HG02970 (cell line): ENCODE results near the gene PIK3CD.
"Not testable (repeated sequence)": the region's sequence is repeated elsewhere in the genome, so short reads cannot be mapped to it uniquely, and the experiment has no call there.

Source experiments
- ATAC-seq: cut with Tn5 transposase; IDR thresholded peaks from one replicate; pipeline ENCODE4 v1.9.1; 2021; ENCODE audit warnings: mild to moderate bottlenecking, moderate library complexity, moderate number of reproducible peaks; ENCODE audit not compliant: unreplicated experiment, low FRiP score

PIK3CD gene

DNA sequence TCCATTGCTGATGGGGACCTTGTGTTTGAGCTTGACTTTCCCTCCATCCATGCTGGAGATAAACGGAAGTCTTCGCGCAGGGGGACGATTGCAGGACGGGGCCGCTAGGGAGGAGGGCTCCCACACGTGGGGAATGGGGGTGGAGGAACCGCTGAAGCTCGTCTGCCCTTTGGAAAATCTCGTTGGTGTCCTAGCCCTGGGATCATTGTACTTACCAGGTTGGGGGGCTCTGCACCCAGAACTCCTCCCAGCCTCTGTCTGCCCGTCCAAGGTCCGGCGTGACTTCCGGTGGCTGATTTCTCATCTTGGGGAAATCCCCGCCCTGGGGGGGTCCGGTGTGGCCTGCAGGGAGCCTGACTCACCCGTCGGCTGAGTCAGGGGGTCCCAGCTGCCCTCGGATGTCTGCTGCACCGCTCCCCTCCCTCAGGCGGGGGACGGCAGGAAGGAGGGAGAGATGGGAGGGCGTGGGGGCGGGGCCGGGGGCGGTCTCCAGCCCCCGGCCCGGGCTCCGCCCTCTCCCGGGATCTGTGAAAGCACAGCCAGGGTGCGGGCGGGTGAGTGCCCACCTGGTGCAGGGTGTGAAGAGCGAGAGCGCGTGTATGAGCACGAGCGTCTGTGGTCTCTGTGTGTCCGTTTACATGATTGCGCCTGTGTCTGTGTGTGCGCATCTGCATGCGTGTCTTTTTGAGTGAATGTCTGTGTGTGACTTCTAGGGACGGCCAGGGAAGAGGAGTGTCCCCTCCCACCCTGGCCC lies 35.8 kb downstream of the PIK3CD start:
- peak; percentile 38 for ATAC-seq

- no peak for ATAC-seq
Observed at GRCh38 chr1:9687874-9688582, 36.5 kb downstream of the PIK3CD start.

DNA sequence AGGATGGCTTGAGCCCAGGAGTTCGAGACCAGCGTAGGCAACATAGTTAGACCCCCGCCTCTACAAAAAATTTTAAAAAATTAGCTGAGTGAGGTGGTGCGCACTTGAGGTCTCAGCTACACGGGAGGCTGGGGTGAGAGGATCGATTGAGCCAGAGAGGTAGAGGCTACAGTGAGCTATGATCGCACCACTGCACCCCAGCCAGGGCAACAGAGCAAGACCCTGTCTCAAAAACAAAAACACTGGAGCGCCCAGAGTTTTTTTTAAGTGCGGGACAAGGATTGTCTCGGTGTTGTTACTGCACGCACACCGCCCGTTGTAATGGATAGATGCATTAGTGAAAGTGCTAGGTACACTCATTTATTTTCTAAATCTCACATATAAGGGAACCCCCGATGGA lies 37.1 kb downstream of the PIK3CD start:
- ATAC-seq = no peak

GRCh38 chr1:9689011-9689706 lies 37.6 kb downstream of the PIK3CD start:
- ATAC-seq = peak; percentile 49

DNA sequence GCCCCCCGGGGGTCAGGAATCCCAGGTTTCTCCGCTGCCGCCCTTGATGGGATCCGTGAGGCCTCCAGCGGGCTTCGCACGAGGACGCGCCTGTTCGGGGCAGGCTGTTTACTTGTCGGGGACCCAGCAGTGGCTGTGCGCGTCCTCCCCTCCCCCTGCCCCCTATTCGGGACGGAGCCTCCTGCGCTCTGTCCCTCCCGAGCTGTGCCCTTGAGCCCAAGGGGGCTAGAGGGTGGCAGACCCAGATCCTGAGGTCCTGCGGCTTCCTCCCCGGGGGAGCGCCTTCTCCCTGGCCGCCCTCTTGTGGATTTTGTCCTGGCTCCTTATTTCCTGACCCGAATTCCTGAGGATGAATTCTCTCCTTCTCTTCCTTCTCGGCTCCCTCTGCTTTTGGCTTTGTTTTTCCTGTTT lies 38.4 kb downstream of the PIK3CD start:
- no peak for ATAC-seq

DNA sequence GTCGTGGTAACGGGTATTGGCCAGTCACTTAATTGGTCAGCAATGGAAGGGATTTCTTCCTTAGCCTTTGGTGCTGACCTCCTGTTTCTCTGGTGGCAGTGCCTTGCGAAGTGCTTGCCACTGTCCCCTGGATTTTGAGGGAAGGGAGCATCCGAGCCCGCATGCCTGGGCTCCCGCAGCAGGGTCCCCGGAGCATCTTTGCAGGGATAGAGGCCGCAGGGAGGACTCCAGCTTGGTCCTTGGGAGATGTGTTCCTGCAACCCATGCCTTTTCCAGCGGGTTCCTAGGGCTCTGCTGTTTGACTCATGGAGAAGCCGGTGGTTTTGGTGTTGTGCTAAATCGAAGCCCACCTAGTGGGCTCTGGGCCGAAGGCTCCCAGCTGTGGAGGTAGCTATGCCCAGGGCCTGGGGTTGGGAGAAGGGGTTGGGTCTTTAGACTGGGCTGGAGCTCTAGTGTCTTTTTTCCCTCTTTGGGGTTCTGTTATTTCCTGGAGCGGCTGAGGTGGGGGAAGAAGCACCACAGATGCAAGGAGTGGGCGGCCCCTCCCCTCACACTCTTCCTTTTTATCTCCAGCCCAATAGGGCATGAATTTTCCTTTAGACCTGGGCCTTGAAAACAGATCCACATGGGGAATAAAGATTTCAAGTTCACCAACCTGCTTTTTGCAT lies 39.0 kb downstream of the PIK3CD start:
- no peak for ATAC-seq

DNA sequence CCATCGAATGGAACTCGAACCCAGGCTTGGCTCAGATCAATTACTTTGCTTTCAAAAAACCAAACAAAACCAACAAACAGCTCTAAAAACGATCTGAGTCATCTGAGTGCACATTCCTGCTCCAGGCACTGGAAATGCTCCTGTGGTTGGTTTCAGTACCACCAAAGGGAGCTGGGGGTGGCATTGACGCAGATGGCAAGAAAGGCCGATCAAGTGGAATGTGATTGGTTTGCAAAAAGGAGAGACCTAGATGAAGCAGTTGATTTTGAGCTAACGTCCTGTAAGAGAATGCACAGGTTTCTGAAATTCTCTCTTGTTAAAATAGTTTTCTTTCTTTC lies 39.5 kb downstream of the PIK3CD start:
- no peak for ATAC-seq

- no peak for ATAC-seq
Observed at GRCh38 chr1:9691691-9692090, 40.2 kb downstream of the PIK3CD start.

- no peak for ATAC-seq
Observed at GRCh38 chr1:9696793-9697192, 45.3 kb downstream of the PIK3CD start.

DNA sequence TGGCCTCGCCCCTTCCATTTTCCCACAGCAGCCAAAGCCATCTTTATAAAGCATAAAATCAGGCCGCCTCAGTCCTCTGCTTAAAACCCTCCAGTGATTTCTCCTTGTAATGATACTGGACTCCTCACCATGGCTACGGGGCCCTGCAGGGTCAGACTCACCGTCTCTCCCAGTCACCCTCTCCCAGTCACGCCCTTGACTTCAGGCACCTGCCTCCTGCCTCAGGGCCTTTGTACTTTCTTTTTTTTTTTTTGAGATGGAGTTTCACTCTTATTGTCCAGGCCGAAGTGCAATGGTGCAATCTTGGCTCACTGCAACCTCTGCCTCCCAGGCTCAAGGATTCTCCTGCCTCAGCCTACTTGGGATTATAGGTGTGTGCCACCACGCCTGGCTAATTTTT lies 47.8 kb downstream of the PIK3CD start:
- ATAC-seq = no peak

- ATAC-seq = no peak
Observed at GRCh38 chr1:9700340-9700739, 48.8 kb downstream of the PIK3CD start.

GRCh38 chr1:9701665-9702064 lies 50.1 kb downstream of the PIK3CD start:
- no peak for ATAC-seq

DNA sequence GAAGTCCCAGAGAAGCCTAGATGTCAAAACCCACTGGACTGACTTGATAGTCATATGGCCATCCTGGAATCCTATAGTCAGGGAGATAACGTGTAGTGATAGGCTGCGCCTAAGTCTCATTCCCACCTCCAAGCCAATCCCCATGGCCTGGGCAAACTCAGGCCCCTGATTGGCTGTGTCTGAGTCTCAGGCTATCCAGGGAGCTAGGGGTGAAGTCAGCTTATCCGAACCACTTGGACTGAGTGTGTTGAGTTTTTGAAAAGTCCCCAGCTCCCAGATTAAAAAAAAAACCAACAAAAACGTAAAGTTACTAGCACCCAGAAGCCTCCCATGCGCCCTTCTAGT lies 51.6 kb downstream of the PIK3CD start:
- no peak for ATAC-seq

GRCh38 chr1:9703681-9704080 lies 52.1 kb downstream of the PIK3CD start:
- no peak for ATAC-seq

- ATAC-seq = no peak
Observed at GRCh38 chr1:9705337-9706093, 54.0 kb downstream of the PIK3CD start.

DNA sequence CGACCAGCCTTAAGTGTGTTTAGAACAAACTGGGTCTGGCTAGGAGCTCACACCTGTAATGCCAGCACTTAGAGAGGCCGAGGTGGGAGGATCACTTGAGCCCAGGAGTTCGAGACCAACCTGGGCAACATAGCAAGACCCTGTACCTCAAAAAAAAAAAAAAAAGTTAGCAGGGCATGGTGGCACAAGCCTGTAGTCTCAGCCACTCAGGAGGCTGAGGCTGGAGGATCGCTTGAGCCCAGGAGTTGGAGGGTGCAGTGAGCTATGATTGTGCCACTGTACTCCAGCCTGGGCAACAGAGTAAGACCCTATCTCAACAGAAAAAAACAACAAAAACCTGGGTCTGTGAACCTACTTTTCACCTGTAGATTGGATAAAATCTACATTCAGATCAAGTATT lies 54.6 kb downstream of the PIK3CD start:
- no peak for ATAC-seq

- no peak for ATAC-seq
Observed at GRCh38 chr1:9710037-9710436, 58.5 kb downstream of the PIK3CD start.

GRCh38 chr1:9711466-9712020 lies 60.0 kb downstream of the PIK3CD start:
- ATAC-seq = no peak

DNA sequence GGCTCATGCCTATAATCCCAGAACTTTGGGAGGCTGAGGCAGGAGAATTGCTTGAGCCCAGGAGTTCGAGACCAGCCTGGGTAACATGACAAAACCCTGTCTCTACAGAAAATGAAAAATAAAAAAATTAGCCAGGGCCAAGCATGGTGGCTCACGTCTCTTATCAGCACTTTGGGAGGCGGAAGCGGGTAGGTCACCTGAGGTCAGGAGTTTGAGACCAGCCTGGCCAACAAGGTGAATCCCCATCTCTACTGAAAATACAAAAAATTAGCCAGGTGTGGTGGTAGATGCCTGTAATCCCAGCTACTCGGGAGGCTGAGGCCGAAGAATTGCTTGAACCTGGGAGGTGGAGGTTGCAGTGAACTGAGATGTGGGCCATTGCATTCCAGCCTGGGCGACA lies 61.2 kb downstream of the PIK3CD start:
- not testable (repeated sequence) for ATAC-seq

DNA sequence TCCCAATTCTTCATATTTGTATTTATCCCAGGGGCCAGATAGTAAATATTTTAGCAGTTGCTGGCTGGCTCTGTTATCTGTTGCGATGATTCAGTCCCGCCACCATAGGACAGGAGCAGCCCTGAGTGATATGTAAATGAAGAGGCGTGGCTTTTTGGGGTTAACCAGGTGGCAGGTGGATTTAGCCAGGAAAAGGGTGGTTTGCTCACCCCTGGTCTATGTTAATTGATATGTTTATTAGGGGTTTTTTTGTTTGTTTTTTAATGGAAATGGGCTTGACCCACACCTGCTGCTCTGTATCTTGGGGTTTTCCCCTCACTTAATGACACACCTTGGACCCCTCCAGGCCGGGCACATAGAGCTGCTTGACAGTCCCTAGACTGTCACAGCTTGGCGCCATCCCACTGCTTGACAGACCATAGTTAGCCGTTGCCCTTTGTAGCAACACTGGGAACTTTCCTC lies 62.8 kb downstream of the PIK3CD start:
- no peak for ATAC-seq
